HepG2 (cell line): ENCODE data around the gene SP4.

Experiments
- EZH2 ChIP-seq: conservative IDR thresholded peaks from 2 replicates; pipeline ENCODE4 v1.6.1; 2012; ENCODE audit warnings: mild to moderate bottlenecking, low read depth, low read length, moderate library complexity
- POLR2AphosphoS5 ChIP-seq: IDR thresholded peaks from 2 replicates; pipeline ENCODE4 v1.6.1; 2012; ENCODE audit warnings: low read depth, low read length

- TF ChIP-seq POLR2AphosphoS5 (no peak), EZH2 (no peak)
These were observed 116.8 kb downstream of the SP4 start for GRCh38 chr7:21544715-21545114.
